Astrocyte (in vitro differentiated cells and primary cell): ENCODE results near the gene ST6GALNAC3.

ENCODE experiments used
- EZH2 ChIP-seq: IDR thresholded peaks from 2 replicates; pipeline ENCODE4 v1.6.1; 2012; ENCODE audit warnings: mild to moderate bottlenecking, low read length, inconsistent platforms; ENCODE audit not compliant: insufficient read depth
- TF ChIP-seq, protein P1 (sequence below): IDR thresholded peaks from 2 replicates; pipeline ENCODE4 v1.5.1; 2011; ENCODE audit warnings: low read depth, mild to moderate bottlenecking, inconsistent platforms, low read length, moderate library complexity; ENCODE audit not compliant: insufficient read depth

DNA sequence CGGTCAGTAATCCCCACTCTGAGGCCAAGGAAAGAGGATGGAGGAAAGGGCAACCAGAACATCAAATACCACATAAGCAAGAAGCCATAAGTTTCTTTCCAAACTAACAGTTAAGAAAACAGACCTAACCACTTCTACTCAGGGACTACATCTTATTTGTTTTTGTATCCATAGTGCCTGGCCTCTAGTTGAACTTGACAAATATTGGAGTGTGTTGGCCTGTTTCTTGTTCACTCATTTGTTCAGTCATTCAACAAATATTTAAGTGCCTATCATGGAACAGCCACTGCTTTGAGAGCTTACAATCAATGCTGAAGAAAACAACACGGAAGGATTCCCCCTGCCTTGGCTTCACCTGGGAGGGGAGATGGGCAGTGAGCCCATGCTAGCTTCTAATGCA, 69.7 kb downstream of the ST6GALNAC3 start:
- no peak for TF ChIP-seq EZH2
- TF ChIP-seq, protein P1, sequence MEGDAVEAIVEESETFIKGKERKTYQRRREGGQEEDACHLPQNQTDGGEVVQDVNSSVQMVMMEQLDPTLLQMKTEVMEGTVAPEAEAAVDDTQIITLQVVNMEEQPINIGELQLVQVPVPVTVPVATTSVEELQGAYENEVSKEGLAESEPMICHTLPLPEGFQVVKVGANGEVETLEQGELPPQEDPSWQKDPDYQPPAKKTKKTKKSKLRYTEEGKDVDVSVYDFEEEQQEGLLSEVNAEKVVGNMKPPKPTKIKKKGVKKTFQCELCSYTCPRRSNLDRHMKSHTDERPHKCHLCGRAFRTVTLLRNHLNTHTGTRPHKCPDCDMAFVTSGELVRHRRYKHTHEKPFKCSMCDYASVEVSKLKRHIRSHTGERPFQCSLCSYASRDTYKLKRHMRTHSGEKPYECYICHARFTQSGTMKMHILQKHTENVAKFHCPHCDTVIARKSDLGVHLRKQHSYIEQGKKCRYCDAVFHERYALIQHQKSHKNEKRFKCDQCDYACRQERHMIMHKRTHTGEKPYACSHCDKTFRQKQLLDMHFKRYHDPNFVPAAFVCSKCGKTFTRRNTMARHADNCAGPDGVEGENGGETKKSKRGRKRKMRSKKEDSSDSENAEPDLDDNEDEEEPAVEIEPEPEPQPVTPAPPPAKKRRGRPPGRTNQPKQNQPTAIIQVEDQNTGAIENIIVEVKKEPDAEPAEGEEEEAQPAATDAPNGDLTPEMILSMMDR = no peak
